Measurements from ENCODE around the gene RPL22L1.

Gene RPL22L1

GRCh38 chr3:170865209-170866094, 4.5 kb downstream of the RPL22L1 start:
- Mint-ChIP-seq H3K4me3 (no peak overlapping the region), H3K4me1 (peaks cover 17% of the 10 kb centered on the region), H3K36me3 (peaks cover 17% of the 10 kb centered on the region), H3K9me3 (no peaks in the 10 kb centered on the region), H3K27ac (no peak overlapping the region), H3K27me3 (no peaks in the 10 kb centered on the region)
- ATAC-seq (ENCODE audit: low read depth) (no peak), DNase-seq (ENCODE audit: low spot score in 2 of 2) (no peak)

GRCh38 chr3:170864525-170865208, 5.3 kb downstream of the RPL22L1 start:
- Mint-ChIP-seq H3K9me3 (no peaks in the 10 kb centered on the region), H3K27ac (peak overlapping the region; percentile 17), H3K27me3 (no peaks in the 10 kb centered on the region), H3K4me1 (peaks cover 14% of the 10 kb centered on the region), H3K4me3 (no peak overlapping the region), H3K36me3 (peaks cover 14% of the 10 kb centered on the region)
- no peak for DNase-seq (ENCODE audit: low spot score in 2 of 2)
- no peak for ATAC-seq (ENCODE audit: low read depth)

GRCh38 chr3:170863816-170864215, 6.2 kb downstream of the RPL22L1 start:
- DNase-seq (ENCODE audit: low spot score in 2 of 2) (no peak), ATAC-seq (ENCODE audit: low read depth) (no peak)
- Mint-ChIP-seq H3K4me1 (peaks cover 14% of the 10 kb centered on the region), H3K9me3 (no peaks in the 10 kb centered on the region), H3K27ac (peak overlapping the region; percentile 17), H3K4me3 (no peak overlapping the region), H3K27me3 (no peaks in the 10 kb centered on the region), H3K36me3 (peaks cover 14% of the 10 kb centered on the region)

- DNase-seq (ENCODE audit: low spot score in 2 of 2), result no peak
- H3K4me3 Mint-ChIP-seq, result no peak overlapping the region
- H3K36me3 Mint-ChIP-seq, result peaks cover 14% of the 10 kb centered on the region
- no peak overlapping the region for H3K27ac Mint-ChIP-seq
- peaks cover 11% of the 10 kb centered on the region for H3K4me1 Mint-ChIP-seq
- H3K27me3 Mint-ChIP-seq, result no peaks in the 10 kb centered on the region
- no peaks in the 10 kb centered on the region for H3K9me3 Mint-ChIP-seq
- no peak for ATAC-seq (ENCODE audit: low read depth)
Measured at GRCh38 chr3:170862618-170863374, 7.2 kb downstream of the RPL22L1 start.

GRCh38 chr3:170858599-170858998, 11.4 kb downstream of the RPL22L1 start:
- no peak overlapping the region for H3K4me3 Mint-ChIP-seq
- no peak for ATAC-seq (ENCODE audit: low read depth)
- H3K36me3 Mint-ChIP-seq, result no peaks in the 10 kb centered on the region
- no peak for DNase-seq (ENCODE audit: low spot score in 2 of 2)
- peaks cover 8% of the 10 kb centered on the region for H3K27me3 Mint-ChIP-seq
- H3K9me3 Mint-ChIP-seq, result no peaks in the 10 kb centered on the region
- no peak overlapping the region for H3K27ac Mint-ChIP-seq
- H3K4me1 Mint-ChIP-seq, result no peaks in the 10 kb centered on the region

DNA sequence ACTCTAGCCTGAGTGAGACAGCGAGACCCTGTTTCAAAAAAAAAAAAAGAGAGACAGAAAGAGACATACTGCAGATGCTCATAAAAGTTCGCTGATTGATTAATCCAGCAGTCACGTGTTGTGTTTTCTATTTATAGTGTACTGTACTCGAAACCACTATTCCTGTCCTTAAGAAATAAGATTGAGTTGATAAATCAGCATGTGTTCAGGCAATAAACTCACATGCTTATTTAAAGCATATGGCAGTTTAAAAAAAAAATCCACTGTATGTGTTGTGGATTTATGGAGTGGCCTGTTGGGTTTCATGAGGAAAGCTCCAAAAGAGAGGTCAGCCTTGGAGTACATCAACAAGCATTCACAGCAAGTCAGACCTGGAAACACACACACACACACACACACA, 17.7 kb downstream of the RPL22L1 start:
- peaks cover 3% of the 10 kb centered on the region for H3K4me1 Mint-ChIP-seq
- peaks cover 15% of the 10 kb centered on the region for H3K27me3 Mint-ChIP-seq
- H3K4me3 Mint-ChIP-seq, result no peak overlapping the region
- no peaks in the 10 kb centered on the region for H3K9me3 Mint-ChIP-seq
- H3K36me3 Mint-ChIP-seq, result no peaks in the 10 kb centered on the region
- DNase-seq (ENCODE audit: low spot score in 2 of 2) (no peak), ATAC-seq (ENCODE audit: low read depth) (no peak)
- H3K27ac Mint-ChIP-seq, result no peak overlapping the region

DNA sequence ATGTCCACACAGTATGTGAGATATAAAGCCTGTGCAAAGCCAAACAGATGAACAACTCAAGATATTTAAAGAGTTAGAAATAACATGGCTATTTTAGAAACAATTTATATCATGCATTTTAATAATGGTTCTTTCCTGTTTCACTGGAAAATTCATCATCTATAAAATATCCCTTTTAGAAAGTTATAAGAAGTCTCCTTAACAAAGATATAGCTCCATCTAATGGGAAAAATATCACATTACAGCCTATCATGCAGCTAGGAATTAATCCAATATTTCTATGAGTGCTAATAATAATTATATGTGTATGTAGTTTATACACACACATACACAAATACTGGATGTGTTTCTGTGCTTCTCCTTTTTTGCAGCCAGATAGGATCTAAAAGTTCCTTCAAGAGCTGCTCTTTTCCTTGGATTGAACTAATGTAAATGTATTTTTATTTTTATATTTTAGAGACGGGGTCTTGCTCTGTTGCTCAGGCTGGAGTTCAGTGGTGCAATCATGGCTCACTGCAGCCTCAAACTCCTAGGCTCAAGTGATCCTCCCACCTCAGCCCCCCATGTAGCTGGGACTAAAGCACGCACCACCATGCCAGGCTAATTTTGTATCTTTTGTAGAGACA, 21.6 kb downstream of the RPL22L1 start:
- H3K27ac Mint-ChIP-seq, result no peak overlapping the region
- H3K4me3 Mint-ChIP-seq, result no peak overlapping the region
- H3K4me1 Mint-ChIP-seq, result peaks cover 3% of the 10 kb centered on the region
- H3K36me3 Mint-ChIP-seq, result no peaks in the 10 kb centered on the region
- DNase-seq (ENCODE audit: low spot score in 2 of 2), result no peak
- peaks cover 10% of the 10 kb centered on the region for H3K27me3 Mint-ChIP-seq
- no peak for ATAC-seq (ENCODE audit: low read depth)
- no peaks in the 10 kb centered on the region for H3K9me3 Mint-ChIP-seq

- Mint-ChIP-seq H3K4me1 (no peaks in the 10 kb centered on the region), H3K36me3 (no peaks in the 10 kb centered on the region), H3K4me3 (no peak overlapping the region), H3K9me3 (no peaks in the 10 kb centered on the region), H3K27ac (no peak overlapping the region), H3K27me3 (peaks cover 5% of the 10 kb centered on the region)
- no peak for DNase-seq (ENCODE audit: low spot score in 2 of 2)
- ATAC-seq (ENCODE audit: low read depth), result no peak
Measured at GRCh38 chr3:170844377-170844776, 25.6 kb downstream of the RPL22L1 start.

DNA sequence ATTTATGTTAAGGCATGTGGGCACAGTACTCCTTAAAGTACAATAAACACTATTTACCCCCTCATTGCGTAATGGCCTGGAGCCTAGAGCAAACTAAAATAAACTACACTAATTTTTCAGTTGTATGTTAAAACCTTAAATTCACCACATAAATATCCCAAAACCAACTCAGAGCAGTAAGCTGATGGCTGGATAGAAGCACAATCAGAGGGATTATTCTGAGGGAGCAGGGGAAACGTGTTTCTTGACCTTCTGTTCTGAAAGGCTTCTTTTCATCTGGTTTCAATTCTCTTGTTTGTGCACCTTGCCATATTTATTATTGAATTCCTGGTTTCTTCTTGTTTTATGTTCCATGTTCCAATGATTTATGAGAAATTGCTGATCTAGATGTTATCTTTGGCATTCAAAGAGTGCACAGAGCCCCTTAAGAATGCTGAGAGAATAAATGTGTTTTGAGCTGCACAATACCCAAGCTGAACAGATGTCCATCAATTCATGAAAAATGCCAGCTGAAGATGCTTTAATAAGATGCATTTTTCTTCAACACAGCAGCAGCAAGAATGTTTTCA, 29.6 kb downstream of the RPL22L1 start:
- DNase-seq (ENCODE audit: low spot score in 2 of 2), result no peak
- Mint-ChIP-seq H3K27ac (no peak overlapping the region), H3K36me3 (no peaks in the 10 kb centered on the region), H3K4me3 (no peak overlapping the region), H3K4me1 (no peaks in the 10 kb centered on the region), H3K9me3 (no peaks in the 10 kb centered on the region), H3K27me3 (peaks cover 11% of the 10 kb centered on the region)
- ATAC-seq (ENCODE audit: low read depth), result no peak

DNA sequence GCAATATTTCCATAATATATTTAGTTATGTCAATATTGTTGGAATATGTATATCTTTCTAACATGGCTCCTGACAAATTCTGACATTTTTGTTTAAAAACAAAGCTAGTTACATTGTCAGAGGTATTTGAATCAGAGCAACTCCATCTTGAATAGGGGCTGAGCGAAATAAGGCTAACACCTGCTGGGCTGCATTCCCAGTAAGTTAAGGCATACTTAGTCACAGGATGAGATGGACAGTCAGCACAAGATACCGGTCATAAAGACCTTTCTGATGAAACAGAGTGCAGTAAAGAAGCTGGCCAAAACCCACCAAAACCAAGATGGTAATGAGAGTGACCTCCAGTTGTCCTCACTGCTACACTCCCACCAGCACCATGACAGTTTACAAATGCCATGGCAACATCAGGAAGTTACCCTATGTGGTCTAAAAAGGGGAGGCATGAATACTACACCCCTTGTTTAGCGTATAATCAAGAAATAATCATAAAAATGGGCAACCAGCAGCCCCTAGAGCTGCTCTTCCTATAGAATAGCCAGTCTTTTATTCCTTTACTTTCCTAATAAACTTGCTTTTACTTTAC, 30.4 kb downstream of the RPL22L1 start:
- DNase-seq (ENCODE audit: low spot score in 2 of 2) (no peak), ATAC-seq (ENCODE audit: low read depth) (no peak)
- H3K36me3 Mint-ChIP-seq, result no peaks in the 10 kb centered on the region
- H3K4me1 Mint-ChIP-seq, result no peaks in the 10 kb centered on the region
- no peak overlapping the region for H3K27ac Mint-ChIP-seq
- H3K9me3 Mint-ChIP-seq, result no peaks in the 10 kb centered on the region
- H3K27me3 Mint-ChIP-seq, result peaks cover 10% of the 10 kb centered on the region
- H3K4me3 Mint-ChIP-seq, result no peak overlapping the region

DNA sequence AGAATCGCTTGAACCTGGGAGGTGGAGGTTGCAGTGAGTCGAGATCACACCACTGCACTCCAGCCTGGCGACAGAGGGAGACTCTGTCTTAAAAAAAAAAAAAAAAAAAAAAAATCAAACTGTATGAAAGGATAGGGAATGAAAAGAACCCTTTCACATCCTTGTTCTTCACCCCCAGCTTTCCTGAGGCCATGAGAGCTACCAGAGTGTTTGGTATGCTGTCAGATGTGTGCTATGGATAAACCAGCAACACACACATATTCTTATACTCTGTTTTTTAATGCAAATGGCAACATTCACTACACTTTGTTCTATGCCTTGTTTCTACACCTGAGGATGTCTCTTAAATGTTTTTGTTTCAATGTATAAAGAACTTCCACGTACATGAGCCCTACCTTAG, 33.5 kb downstream of the RPL22L1 start:
- no peaks in the 10 kb centered on the region for H3K9me3 Mint-ChIP-seq
- H3K36me3 Mint-ChIP-seq, result no peaks in the 10 kb centered on the region
- H3K4me1 Mint-ChIP-seq, result no peaks in the 10 kb centered on the region
- no peak overlapping the region for H3K27ac Mint-ChIP-seq
- no peak overlapping the region for H3K4me3 Mint-ChIP-seq
- ATAC-seq (ENCODE audit: low read depth) (no peak), DNase-seq (ENCODE audit: low spot score in 2 of 2) (no peak)
- H3K27me3 Mint-ChIP-seq, result peaks cover 10% of the 10 kb centered on the region

DNA sequence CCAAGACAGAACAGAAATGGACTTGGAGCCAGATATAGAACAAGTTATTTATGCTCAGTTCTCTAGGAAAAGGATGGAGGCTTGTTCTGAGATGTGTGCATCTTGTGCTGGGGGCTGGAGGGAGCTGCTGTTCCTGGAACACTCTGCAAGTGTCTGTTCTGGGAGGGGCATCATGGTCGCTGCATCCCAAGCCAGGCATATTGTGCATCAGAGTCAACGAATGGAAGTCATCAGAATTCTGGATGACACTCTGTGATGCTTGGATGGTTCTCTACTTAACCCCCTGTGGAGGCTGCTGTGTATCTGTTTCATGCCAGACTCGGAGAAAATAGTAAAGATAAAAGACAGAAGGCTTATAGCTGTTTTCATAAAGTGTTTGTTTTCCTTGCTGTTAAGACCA, 34.7 kb downstream of the RPL22L1 start:
- no peak overlapping the region for H3K4me3 Mint-ChIP-seq
- H3K27ac Mint-ChIP-seq, result no peak overlapping the region
- no peaks in the 10 kb centered on the region for H3K9me3 Mint-ChIP-seq
- no peaks in the 10 kb centered on the region for H3K4me1 Mint-ChIP-seq
- H3K27me3 Mint-ChIP-seq, result peaks cover 14% of the 10 kb centered on the region
- H3K36me3 Mint-ChIP-seq, result no peaks in the 10 kb centered on the region
- ATAC-seq (ENCODE audit: low read depth) (no peak), DNase-seq (ENCODE audit: low spot score in 2 of 2) (no peak)

- peaks cover 3% of the 10 kb centered on the region for H3K4me1 Mint-ChIP-seq
- no peak for ATAC-seq (ENCODE audit: low read depth)
- DNase-seq (ENCODE audit: low spot score in 2 of 2), result no peak
- H3K4me3 Mint-ChIP-seq, result no peak overlapping the region
- H3K27ac Mint-ChIP-seq, result no peak overlapping the region
- no peaks in the 10 kb centered on the region for H3K9me3 Mint-ChIP-seq
- peaks cover 14% of the 10 kb centered on the region for H3K27me3 Mint-ChIP-seq
- H3K36me3 Mint-ChIP-seq, result no peaks in the 10 kb centered on the region
Measured at GRCh38 chr3:170830580-170830979, 39.4 kb downstream of the RPL22L1 start.
